OCI-LY7 (cell line): ENCODE data around the gene GRHL3.

Source experiments
- EZH2phosphoT487 ChIP-seq: fragments of 200-600 bp; sonication (generic); IDR thresholded peaks from 2 replicates; pipeline ENCODE4 v1.6.1; 2018; ENCODE audit warnings: low read depth, borderline replicate concordance, mild to moderate bottlenecking, mixed run types, antibody characterized with exemption, low read length, moderate library complexity, mixed read lengths
- TF ChIP-seq, protein P1 (sequence below): fragments of 200-600 bp; sonication (generic); conservative IDR thresholded peaks from 2 replicates; pipeline ENCODE4 v1.5.1; 2014; ENCODE audit warnings: mild to moderate bottlenecking, antibody characterized with exemption, low read length, moderate library complexity, mixed read lengths

DNA sequence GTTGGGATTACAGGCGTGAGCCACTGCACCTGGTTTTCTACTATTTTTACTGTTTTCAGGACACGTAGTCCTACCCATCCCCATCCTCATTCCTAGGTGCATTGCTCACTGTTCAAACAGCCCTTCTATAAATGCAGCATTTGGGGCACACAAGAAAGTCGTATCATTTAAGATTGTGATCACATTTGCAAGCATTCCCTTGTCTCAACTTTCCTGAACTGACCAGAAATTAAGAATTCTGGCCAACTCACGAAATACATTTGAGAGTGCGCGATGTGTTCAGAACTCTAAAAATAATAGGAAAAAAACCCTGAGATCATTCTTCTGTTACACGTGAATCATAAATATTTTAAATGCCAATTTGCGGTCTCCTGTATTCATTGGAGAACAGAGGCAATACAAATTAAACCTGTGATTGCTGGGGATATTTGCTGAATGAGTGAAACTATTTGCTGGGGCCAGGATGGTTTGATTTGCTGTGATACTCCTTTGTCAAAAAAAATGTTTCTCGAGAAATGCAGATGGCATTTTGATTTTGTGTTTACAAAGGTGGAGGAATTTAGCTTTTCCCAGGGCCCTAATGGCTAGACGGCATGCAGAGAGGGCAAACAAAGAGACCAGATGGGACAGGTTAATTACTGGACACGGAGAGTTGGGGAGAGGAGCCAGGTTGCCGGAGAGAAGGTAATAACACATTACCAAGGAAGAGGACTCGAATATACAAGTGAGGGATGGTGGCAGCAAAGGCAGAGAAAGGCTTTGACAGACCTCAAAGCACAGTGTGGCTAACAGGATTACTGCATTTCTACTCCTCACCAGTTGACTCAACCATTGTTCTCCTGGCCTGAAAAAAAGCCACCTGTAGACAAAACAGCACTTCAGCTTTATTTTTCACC, 56.0 kb downstream of the GRHL3 start:
- TF ChIP-seq, protein P1, sequence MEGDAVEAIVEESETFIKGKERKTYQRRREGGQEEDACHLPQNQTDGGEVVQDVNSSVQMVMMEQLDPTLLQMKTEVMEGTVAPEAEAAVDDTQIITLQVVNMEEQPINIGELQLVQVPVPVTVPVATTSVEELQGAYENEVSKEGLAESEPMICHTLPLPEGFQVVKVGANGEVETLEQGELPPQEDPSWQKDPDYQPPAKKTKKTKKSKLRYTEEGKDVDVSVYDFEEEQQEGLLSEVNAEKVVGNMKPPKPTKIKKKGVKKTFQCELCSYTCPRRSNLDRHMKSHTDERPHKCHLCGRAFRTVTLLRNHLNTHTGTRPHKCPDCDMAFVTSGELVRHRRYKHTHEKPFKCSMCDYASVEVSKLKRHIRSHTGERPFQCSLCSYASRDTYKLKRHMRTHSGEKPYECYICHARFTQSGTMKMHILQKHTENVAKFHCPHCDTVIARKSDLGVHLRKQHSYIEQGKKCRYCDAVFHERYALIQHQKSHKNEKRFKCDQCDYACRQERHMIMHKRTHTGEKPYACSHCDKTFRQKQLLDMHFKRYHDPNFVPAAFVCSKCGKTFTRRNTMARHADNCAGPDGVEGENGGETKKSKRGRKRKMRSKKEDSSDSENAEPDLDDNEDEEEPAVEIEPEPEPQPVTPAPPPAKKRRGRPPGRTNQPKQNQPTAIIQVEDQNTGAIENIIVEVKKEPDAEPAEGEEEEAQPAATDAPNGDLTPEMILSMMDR, result no peak
- no peak for TF ChIP-seq EZH2phosphoT487
